Measurements from ENCODE around the gene EPHB2. TPM values are rescaled to one million over a fixed set of nuclear protein-coding genes. Genes with fewer than 3 reads are reported as not detected.

The EPHB2 gene
- total and polyA plus RNA-seq, 12 donors: 0.15 to 5.0 (median 0.85) TPM

DNA sequence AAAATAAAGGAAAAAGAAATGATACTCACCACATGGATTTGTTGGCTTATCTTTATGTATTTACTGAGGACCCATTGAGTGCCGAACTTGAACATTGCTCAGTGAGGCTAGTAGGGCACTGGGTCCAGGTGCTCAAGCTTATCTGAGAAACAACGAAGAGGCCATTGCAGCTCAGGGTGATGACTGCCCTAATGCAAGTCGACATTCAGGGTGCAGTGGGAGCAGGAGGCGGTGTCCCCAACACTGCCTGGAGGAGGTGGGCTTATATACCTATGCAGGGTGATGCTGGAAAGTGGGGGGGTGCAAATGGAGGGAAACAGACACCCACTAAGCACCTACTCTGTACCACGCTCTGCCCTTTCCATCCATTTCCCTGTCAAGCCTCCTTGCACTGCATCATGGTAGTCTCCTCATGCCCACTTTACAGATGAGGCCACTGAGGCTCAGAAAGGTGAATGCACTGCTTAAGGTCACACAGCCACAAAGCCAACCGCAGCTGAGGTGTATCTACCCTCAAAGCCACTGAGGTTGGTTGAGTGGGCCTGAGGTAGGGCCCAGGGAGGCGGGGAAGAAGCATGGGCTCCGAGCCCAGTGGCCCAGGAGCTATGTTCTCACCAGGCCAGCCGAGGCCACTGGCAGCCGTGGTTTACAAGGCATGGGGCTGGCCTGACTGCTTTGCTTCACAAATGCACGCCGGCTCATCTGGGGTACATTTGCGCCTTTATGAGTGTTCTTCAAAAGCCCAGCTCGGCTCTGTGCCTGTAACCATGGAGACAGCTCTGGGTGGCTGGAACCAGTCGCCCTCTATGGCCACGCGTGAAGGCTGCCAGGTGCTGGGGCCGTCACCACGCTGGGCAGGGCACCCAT is 103.8 kb downstream of the EPHB2 start:
- Histone ChIP-seq H3K27ac (no peak overlapping the region), H3K27me3 (no peaks in the 10 kb centered on the region), H3K36me3 (no peaks in the 10 kb centered on the region), H3K4me3 (no peak overlapping the region), H3K4me1 (peaks cover 0 to 9% (median 1%) of the 10 kb centered on the region in 9 donors), H3K9me3 (no peaks in the 10 kb centered on the region)
- TF ChIP-seq, protein P1, sequence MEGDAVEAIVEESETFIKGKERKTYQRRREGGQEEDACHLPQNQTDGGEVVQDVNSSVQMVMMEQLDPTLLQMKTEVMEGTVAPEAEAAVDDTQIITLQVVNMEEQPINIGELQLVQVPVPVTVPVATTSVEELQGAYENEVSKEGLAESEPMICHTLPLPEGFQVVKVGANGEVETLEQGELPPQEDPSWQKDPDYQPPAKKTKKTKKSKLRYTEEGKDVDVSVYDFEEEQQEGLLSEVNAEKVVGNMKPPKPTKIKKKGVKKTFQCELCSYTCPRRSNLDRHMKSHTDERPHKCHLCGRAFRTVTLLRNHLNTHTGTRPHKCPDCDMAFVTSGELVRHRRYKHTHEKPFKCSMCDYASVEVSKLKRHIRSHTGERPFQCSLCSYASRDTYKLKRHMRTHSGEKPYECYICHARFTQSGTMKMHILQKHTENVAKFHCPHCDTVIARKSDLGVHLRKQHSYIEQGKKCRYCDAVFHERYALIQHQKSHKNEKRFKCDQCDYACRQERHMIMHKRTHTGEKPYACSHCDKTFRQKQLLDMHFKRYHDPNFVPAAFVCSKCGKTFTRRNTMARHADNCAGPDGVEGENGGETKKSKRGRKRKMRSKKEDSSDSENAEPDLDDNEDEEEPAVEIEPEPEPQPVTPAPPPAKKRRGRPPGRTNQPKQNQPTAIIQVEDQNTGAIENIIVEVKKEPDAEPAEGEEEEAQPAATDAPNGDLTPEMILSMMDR (IDR thresholded peaks at IDR 0.05): no peak
- no peak for DNase-seq
- intact Hi-C loops (cut with DNase I): loop anchor here in 2 of 10 donors (5.0 to 10.0 kb wide), 2 partner anchors 48 to 70 kb away; no protein-coding TSS in a partner anchor
- 77% methylated on average over 19 of the region's 19 CpGs for WGBS, 2 donors
- ATAC-seq: peak in 1 of 8 donors; percentile 38

DNA sequence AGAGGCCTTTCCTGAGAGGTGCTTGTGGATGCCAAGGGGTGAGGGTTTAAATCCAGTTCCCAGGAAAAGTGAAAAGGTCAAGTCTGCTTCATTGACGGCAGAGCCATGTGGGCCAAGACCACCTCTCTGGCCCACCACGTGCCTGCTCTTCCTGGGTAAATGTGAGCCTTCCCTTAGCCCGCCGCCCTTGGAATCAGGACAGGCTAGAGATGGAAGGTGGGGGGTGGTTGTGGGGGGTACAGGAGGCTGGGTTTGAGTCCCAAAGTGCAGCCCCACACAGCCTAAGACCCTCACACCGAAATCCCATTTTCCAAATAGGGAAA is 104.4 kb downstream of the EPHB2 start:
- no peaks in the 10 kb centered on the region for H3K27me3 ChIP-seq
- intact Hi-C loops (cut with DNase I): loop anchor here in 2 of 10 donors (5.0 to 10.0 kb wide), 2 partner anchors 47 to 70 kb away; no protein-coding TSS in a partner anchor
- TF ChIP-seq, protein P1 (IDR thresholded peaks at IDR 0.05): no peak
- DNase-seq (no peak), ATAC-seq (no peak)
- 91 to 93% methylated on average over 5 of the region's 5 CpGs for WGBS, 2 donors
- no peaks in the 10 kb centered on the region for H3K9me3 ChIP-seq
- H3K36me3 ChIP-seq: no peaks in the 10 kb centered on the region
- no peak overlapping the region for H3K27ac ChIP-seq
- H3K4me1 ChIP-seq: peaks cover 0 to 9% (median 0%) of the 10 kb centered on the region in 9 donors
- H3K4me3 ChIP-seq: no peak overlapping the region

GRCh38 chr1:22815421-22816066 is 104.9 kb downstream of the EPHB2 start:
- intact Hi-C loops (cut with DNase I): loop anchor here in 2 of 10 donors (5.0 to 10.0 kb wide), 2 partner anchors 47 to 69 kb away; no protein-coding TSS in a partner anchor
- DNase-seq: no peak
- TF ChIP-seq, protein P1 (IDR thresholded peaks at IDR 0.05): no peak
- Histone ChIP-seq H3K4me3 (no peak overlapping the region), H3K9me3 (no peaks in the 10 kb centered on the region), H3K4me1 (peaks cover 0 to 9% (median 0%) of the 10 kb centered on the region in 9 donors), H3K36me3 (no peaks in the 10 kb centered on the region), H3K27ac (peak overlapping the region in 1 of 10 donors; percentile 19), H3K27me3 (no peaks in the 10 kb centered on the region)
- ATAC-seq: peak in 3 of 8 donors; percentile 17 to 77 (median 65)
- 59 to 65% methylated on average over 12 of the region's 12 CpGs for WGBS, 2 donors

- ATAC-seq (peak in 2 of 8 donors; percentile 20 to 38), DNase-seq (no peak)
- TF ChIP-seq, protein P1 (IDR thresholded peaks at IDR 0.05): no peak
- H3K4me3 ChIP-seq: no peak overlapping the region
- WGBS, 2 donors: 80 to 85% methylated on average over 9 of the region's 9 CpGs
- peaks cover 0 to 9% (median 2%) of the 10 kb centered on the region in 9 donors for H3K4me1 ChIP-seq
- no peaks in the 10 kb centered on the region for H3K27me3 ChIP-seq
- no peaks in the 10 kb centered on the region for H3K9me3 ChIP-seq
- intact Hi-C loops (cut with DNase I): loop anchor here in 2 of 10 donors (5.0 to 10.0 kb wide), 2 partner anchors 46 to 69 kb away; no protein-coding TSS in a partner anchor
- H3K27ac ChIP-seq: no peak overlapping the region
- no peaks in the 10 kb centered on the region for H3K36me3 ChIP-seq
Measured at GRCh38 chr1:22816067-22816775, 105.6 kb downstream of the EPHB2 start.
